Adrenal gland (tissue), 19 donors: ENCODE measurements around the gene ABCC12. TPM values are rescaled to one million over a fixed set of nuclear protein-coding genes. Genes with fewer than 3 reads are reported as not detected.

Experiments
- DNase-seq, 7 donors: peaks; one replicate each; pipeline ENCODE4 v3.0.0-alpha.2; 2019 to 2020
- H3K27ac ChIP-seq, 5 donors: fragments of 200-600 bp; sonication (generic) in 4 of 5; 1 replicate in 3 of 5; 2 replicates in 2 of 5; pipeline versions ENCODE4 v1.5.1 to v1.8.0; 2016 to 2020; ENCODE audit warnings: mild to moderate bottlenecking in 1 of 5
- H3K27me3 ChIP-seq: fragments of 200-600 bp; 2 replicates; pipeline ENCODE4 v1.8.0; 2021
- H3K36me3 ChIP-seq, 2 donors: fragments of 200-600 bp; replicated peaks in 1 of 2; 1 replicate in 1 of 2; 2 replicates in 1 of 2; pipeline versions ENCODE4 v1.5.1 to v1.8.0; 2018 to 2022
- H3K4me1 ChIP-seq, 2 donors: fragments of 200-600 bp; replicated peaks in 1 of 2; 1 replicate in 1 of 2; 2 replicates in 1 of 2; pipeline versions ENCODE4 v1.5.1 to v1.8.0; 2018 to 2021
- H3K4me3 ChIP-seq, 4 donors: fragments of 200-600 bp; sonication (generic) in 3 of 4; one replicate each; pipeline ENCODE4 v1.5.1; 2016 to 2018
- H3K9me3 ChIP-seq, 3 donors: fragments of 200-600 bp; sonication (generic) in 1 of 3; replicated peaks in 1 of 3; 1 replicate in 2 of 3; 2 replicates in 1 of 3; pipeline versions ENCODE4 v1.5.1 to v1.8.0; 2016 to 2021
- POLR2A ChIP-seq, 2 donors: fragments of 450-650 bp; IDR thresholded peaks; one replicate each; pipeline ENCODE4 v1.6.1; 2017; ENCODE audit warnings: antibody characterized with exemption in 2 of 2, mild to moderate bottlenecking in 2 of 2, moderate library complexity in 1 of 2
- WGBS, 4 donors: extraction: QIAGEN DNeasy Blood & Tissue Kit in 2 of 4; methylation state at CpG; one replicate each; pipeline versions ENCODE4 v1.1.5 to v1.1.7; 2013 to 2017; 5-methylcytosine and 5-hydroxymethylcytosine counted together
- intact Hi-C, 2 donors: fragments of 100-400 bp; cut with DNase I; formaldehyde crosslinking; loops; one replicate each; pipeline versions ENCODE4 v1.14.1 to v1.15.0; 2022 to 2023
- long read RNA-seq, 10 donors: library from polyadenylated mRNA in 3 of 10; unstranded in 2 of 10; stranded (forward) in 1 of 10; transcript quantifications; one replicate each; pipeline ENCODE4 v2.0.0 and lab custom pipeline, GENCODE V29; 2021 to 2026
- polyA plus RNA-seq, 3 donors: library from polyadenylated mRNA; stranded (reverse); fragments of 200-250 nt in 2 of 3; fragments of 350-450 nt in 1 of 3; fragmentation: Illumina TruSeq in 1 of 3; extraction: RNeasy Lipid Tissue Mini Kit (QIAGEN cat#74804) in 1 of 3; gene quantifications; one replicate each; pipeline ENCODE4 v1.2.3, GENCODE V29; 2013 to 2014
- total RNA-seq, 9 donors: library from RNA; depleted of rRNA in 4 of 9; stranded (reverse); fragments of >200 nt in 4 of 9; fragments of 120-200 nt in 1 of 9; fragmentation: NEBNext Ultra II Directional in 1 of 9; extraction: Animal tissue kit (Norgen Biotek cat#: 25700) in 1 of 9; gene quantifications; one replicate each; pipeline versions ENCODE4 v1.1.0 to v1.2.4, GENCODE V29; 2013 to 2023
- TF ChIP-seq, protein P1 (sequence below), 6 experiments: fragments of 450-650 bp in 4 of 6; fragments of 200-600 bp in 2 of 6; sonication (generic) in 1 of 6; IDR thresholded peaks; 1 replicate in 5 of 6; 2 replicates in 1 of 6; pipeline versions ENCODE4 v1.5.1 to v1.8.0; 2016 to 2021; ENCODE audit warnings: antibody characterized with exemption in 6 of 6, mild to moderate bottlenecking in 2 of 6, moderate library complexity in 1 of 6
- donor health status: healthy with polysubstance abuse.
- donor health status: Bipolar disorder and iron deficiency.
- donor health status: DM: yes; HTN: yes; CAD: no.
- donor health status: DM: no; HTN: no; CAD: no.
- donor health status: DM: no; HTN: no; CAD: no.
- donor health status: DM: yes; HTN: yes; CAD: no.

ABCC12 gene
- total RNA-seq (not detected), polyA plus RNA-seq (not detected)
- long read RNA-seq, donor 1, result 0 reads
- long read RNA-seq, donor 2, result 0 reads
- long read RNA-seq, donor 3, result 0 reads
- long read RNA-seq, donor 4, result 0 reads
- long read RNA-seq, donor 5, result 0 reads
- long read RNA-seq, donor 6, result 0 reads
- long read RNA-seq, donor 7, result 0 reads
- long read RNA-seq, donor 8, result 0 reads
- long read RNA-seq, donor 9, result 0 reads
- long read RNA-seq, donor 10, result 0 reads

DNA sequence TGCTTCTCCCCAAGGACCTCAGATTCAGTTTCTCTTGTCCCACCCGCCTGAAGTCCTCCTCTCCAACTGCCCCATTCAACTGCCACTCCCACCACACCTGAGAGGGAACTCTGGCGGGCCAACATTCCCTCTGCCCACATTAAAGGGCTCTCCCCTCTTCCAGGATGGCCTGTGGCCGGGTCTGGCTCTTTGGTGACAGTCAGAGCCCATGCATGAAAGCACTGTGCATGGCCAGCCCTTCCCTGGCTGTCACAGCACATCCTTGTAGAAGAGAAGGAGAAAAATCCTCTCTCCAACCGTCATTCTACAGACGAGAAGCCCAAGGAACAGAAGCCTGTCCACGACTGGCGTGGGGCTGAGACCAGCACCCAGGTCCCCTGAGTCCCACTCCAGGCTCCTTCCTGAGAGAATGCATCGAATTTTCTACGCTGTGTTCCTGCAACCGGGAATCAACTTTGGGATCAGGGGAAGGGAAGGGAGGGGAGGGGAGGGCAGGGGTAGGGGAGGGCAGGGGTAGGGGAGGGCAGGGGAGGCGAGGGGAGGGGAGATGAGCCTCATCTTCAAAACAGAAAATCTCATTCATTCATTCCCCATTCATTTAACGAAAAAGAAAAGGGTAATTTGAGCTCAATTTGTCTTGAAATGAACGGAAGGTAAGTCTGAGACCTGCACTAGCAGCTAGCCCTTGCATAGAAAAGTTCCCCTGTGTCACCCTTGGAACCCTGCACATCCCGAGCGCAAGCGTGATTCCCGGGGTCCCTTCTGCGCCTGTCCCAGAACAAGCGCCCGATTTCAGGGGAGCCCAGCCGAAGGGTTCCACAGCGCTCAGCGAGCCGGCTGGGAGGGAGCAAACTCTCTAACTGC is at the start of gene ABCC12:
TSS of gene ABCC12 (minus strand) at position 68 of the 864 bp plus-strand sequence. CDS start 9,569 bp downstream, outside the sequence.
- TF ChIP-seq, protein P1, sequence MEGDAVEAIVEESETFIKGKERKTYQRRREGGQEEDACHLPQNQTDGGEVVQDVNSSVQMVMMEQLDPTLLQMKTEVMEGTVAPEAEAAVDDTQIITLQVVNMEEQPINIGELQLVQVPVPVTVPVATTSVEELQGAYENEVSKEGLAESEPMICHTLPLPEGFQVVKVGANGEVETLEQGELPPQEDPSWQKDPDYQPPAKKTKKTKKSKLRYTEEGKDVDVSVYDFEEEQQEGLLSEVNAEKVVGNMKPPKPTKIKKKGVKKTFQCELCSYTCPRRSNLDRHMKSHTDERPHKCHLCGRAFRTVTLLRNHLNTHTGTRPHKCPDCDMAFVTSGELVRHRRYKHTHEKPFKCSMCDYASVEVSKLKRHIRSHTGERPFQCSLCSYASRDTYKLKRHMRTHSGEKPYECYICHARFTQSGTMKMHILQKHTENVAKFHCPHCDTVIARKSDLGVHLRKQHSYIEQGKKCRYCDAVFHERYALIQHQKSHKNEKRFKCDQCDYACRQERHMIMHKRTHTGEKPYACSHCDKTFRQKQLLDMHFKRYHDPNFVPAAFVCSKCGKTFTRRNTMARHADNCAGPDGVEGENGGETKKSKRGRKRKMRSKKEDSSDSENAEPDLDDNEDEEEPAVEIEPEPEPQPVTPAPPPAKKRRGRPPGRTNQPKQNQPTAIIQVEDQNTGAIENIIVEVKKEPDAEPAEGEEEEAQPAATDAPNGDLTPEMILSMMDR (IDR thresholded peaks at IDR 0.05), result no peak
- no peak for TF ChIP-seq POLR2A (IDR thresholded peaks at IDR 0.05)
- Histone ChIP-seq H3K27me3 (no peaks in the 10 kb centered on the region), H3K9me3 (no peaks in the 10 kb centered on the region), H3K4me3 (no peak within 1 kb of the TSS), H3K4me1 (no peaks in the 10 kb centered on the region), H3K36me3 (no peaks in the 10 kb centered on the region), H3K27ac (no peak within 1 kb of the TSS)
- intact Hi-C loops, result loop anchor here (5.0 to 10.0 kb wide), 3 partner anchors 1011 to 1209 kb away; partner anchors contain the start of gene NETO2 (in 2 of the 2)
- 52 to 65% (median 58%) methylated on average over 17 to 24 of the region's 24 CpGs for whole genome bisulfite sequencing, 4 donors
- no peak for DNase-seq

DNA sequence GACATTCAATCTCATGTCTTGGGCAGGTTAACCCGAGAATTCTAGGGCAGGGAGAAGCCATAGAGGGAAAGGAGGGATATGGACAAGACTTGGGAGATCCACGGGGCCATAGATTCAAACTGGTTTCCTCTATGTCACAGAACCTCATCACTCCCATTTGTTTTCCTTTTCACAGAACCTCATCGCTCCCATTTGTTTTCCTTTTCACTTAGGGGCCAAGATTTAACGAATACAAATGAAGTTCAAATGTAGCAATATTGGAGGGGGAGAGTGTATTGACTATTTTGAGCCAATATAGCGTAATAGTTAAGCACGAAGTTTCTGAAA is 49.0 kb upstream of the ABCC12 start:
- Histone ChIP-seq H3K4me3 (no peak overlapping the region), H3K27ac (no peak overlapping the region), H3K36me3 (no peaks in the 10 kb centered on the region), H3K4me1 (no peaks in the 10 kb centered on the region), H3K27me3 (no peaks in the 10 kb centered on the region), H3K9me3 (no peaks in the 10 kb centered on the region)
- TF ChIP-seq, protein P1 (IDR thresholded peaks at IDR 0.05), result no peak
- DNase-seq, result no peak
- WGBS, 4 donors, result 85 to 89% (median 86%) methylated on average over 6 of the region's 6 CpGs
- intact Hi-C loops, result no loop called here

DNA sequence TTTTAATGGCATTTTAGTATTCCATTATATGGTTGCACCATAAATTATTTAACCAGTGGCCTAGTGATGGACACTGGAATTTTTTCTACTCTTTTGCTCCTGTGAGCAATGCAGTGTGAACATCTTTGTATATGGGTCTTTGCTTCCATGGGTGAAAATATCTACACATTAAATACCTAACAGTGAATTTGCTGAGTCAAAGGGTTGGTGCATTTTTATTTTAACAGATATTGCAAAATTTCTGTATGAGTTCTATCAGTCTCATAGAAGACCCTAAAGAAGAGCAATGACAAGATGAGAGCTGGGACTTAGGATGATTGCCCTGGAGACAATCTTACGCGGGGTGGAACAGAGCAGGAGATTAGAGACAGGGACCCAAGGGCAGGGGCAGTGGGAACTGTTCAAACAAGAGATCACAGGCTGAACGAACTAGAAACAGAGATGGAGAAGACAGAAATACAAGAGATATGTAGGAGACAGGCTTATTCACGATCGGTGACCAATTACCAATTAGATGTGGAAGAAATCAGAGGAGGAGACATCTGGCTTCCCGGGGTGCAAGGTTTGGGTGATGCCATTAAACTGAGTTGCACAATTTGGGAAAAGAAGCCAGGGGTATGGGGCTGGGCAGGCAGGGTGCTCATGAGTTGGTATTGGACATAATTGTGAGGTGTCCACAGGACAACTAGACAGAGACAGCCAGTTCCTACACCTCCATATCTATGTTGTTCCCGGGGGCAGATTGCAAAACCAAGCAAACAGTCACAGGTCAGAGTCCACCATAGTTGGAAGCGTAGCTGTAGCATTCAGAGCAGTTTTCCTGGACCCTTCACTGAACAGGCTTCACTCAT is 48.4 kb upstream of the ABCC12 start:
- DNase-seq, result no peak
- Histone ChIP-seq H3K27ac (no peak overlapping the region), H3K27me3 (no peaks in the 10 kb centered on the region), H3K9me3 (no peaks in the 10 kb centered on the region), H3K4me3 (no peak overlapping the region), H3K4me1 (no peaks in the 10 kb centered on the region), H3K36me3 (no peaks in the 10 kb centered on the region)
- intact Hi-C loops, result no loop called here
- 84 to 91% (median 88%) methylated on average over 8 of the region's 8 CpGs for WGBS, 4 donors
- no peak for TF ChIP-seq POLR2A (IDR thresholded peaks at IDR 0.05)
- TF ChIP-seq, protein P1 (IDR thresholded peaks at IDR 0.05), result no peak
